HG02763 (cell line): ENCODE measurements around the gene CHSY3.

ENCODE experiments used
- ATAC-seq: cut with Tn5 transposase; IDR thresholded peaks from one replicate; pipeline ENCODE4 v1.9.1; 2021; ENCODE audit warnings: mild to moderate bottlenecking, moderate library complexity; ENCODE audit not compliant: unreplicated experiment

Gene CHSY3

DNA sequence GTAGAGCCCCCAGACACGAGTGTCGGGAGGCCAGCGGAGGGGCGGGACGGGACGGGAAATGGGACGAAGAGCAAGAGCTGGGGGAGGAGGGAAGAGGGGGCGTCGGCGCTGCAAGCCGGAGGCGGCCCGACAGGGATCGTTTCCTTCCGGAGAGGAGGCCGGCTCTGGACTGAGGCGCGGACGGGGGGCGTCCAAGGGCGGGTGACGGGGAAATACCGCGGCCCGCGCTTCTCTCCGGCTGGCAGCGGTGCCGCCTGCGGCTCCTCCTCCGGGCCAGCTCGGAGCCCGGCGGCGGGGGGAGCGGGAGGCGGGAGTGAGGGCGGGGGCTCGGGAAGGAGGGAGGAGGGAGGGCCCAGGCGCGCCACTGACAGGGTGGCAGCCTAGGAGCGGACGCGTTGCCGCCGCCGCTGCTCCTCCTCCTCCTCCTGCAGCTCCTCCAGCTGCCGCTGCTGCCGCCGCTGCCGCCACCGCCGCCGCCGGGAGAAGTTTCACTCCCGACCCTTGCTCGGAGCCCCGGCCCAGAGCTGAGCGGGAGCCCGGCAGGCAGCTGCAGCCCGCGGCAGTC lies at the start of gene CHSY3:
CHSY3 (plus strand) TSS at position 364 of the 565 bp plus-strand sequence.
- ATAC-seq = peak; percentile 50

DNA sequence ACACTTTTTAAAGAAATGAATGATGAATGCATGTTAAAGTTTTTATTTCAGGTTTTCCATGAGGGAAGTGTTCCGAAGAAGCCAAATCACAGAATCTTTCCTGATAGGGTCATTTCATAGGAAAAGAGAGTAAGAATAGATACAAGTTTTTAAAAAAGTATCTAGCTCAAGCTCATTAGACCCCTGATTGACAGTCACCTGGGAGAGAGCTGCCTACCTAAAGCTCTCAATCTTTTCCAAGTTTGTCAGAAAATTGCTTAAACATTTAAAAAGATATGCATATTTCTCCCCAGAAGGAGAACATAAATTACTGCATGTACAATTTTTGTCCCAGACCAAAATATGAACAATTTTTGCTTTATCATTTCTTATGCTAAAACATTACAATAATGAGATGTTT lies 47.9 kb upstream of the CHSY3 start:
- ATAC-seq = no peak

DNA sequence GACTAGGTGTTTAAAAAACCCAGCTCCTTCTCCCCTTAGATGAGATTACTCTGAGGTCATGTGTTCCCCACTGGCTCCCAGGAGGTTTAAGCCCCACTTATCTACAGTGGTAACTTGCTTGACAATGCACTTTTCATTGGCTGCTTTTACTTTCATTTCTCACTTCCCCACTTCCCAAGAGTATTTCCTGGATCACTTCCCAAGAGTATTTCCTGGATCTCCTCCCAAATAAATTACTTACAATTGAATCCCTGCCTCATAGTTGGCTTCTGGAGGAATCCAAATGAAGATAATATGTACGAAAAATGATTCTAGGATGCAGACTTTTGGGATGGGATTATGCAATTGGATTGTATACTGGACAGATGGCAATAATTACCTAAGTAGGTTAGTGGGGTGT lies 47.1 kb upstream of the CHSY3 start:
- ATAC-seq = no peak

DNA sequence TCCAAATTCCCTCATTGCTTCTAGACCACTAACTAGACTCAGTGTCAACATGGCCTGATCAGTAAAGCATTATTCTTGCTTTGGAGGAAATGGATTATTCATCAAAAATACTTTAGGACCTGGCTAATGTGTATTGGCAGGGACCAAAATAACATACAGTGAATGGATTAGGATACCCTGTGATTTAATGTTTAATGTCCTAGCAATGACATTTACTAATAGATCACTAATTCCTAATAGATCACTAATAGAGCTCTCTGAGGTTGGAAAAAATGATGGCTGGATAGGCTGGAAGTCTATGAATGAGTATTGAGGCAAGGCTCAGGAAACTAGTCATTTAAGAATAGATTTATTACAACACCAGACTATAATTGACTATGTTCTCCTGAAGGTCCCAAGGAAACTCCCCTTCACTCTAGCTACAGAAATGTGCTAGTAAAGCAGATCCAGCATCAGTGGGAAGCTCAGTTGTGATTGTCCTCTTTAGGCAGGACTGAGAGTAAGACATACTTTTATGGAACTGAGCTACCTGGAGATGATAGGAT lies 46.1 kb upstream of the CHSY3 start:
- ATAC-seq = no peak

DNA sequence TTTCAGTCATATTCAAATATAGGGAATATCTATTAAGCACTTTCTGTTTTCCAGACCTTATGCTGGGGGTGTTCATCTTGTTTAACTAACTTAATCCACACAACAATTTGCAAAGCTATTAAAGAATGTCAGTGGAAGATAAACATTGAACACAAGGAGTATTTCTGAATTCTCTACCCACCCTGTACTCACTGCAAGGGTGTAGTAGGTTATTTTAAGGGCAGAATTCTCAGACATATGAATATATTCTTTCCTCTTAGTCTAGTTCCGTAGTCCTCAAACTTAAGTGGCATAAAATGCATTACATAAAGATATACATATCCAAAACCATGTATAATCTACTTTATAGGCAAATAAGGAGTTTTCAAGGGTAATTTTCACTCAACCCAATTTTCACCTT lies 19.9 kb upstream of the CHSY3 start:
- ATAC-seq = no peak

DNA sequence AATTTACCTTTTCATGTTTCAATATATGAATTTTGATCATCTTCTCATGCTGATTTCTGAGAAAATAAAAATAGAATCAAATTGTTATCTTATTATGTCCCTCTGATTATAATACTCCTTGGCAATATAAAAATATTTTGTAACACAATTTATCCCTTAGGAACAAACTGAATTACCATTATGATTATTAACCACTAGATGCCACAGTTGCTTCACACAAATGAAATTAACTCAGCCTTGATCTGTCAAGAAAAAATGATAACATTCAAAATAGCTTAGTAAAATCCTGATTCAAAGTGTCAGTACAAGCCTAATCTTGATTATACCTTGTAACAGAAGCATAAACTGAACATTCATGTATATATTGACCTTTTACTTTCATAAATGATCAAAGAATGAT lies 4.8 kb upstream of the CHSY3 start:
- ATAC-seq = no peak

DNA sequence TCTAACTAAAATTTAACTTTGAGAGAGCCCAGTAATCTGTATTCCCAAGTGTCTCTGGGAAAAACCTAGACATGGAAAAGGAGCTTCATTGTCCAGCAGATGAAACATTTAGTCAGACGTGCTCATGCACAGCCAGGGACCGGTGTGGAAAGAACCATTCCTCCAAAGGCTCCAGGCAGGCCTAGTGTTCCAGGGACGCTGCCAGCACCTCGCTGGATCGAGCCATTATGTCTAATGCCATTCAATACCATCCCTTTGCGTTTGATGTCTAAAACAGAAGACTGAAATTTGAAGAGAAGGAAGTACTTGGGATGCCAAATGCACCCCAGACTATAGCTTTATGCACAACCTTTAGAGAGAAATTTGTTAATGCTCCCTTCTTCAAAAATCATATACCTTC lies 1.4 kb upstream of the CHSY3 start:
- no peak for ATAC-seq

DNA sequence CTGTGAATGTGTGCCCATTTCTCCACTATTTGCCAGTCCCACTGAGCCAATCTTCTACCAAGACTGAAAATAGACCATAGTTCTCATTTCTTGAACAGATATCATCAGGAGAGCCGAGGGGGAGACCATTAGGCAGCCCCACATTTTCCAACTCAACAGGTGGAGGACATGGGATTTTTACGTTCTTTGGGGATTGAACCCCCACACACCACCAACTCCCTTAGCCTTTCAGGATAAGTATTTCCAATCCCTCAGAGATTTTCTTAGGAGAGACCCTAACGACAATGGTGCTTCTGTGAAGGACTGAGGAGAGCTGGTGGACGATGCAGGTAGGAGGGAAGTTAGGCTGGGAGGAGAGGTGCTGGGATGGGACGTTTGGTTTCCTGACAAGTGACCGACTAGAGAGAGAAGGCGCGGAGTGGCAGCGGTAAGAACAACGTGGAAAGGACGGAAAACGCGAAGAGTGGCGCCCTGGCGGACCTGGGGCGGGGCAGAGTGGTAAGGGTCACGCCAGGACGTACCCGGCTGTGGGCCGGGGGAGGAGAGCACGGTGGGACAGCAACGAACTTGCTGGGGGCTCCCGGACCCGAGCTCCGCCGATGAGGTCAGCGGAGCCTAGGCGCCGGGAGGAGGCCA lies 681 bp upstream of the CHSY3 start:
- no peak for ATAC-seq

DNA sequence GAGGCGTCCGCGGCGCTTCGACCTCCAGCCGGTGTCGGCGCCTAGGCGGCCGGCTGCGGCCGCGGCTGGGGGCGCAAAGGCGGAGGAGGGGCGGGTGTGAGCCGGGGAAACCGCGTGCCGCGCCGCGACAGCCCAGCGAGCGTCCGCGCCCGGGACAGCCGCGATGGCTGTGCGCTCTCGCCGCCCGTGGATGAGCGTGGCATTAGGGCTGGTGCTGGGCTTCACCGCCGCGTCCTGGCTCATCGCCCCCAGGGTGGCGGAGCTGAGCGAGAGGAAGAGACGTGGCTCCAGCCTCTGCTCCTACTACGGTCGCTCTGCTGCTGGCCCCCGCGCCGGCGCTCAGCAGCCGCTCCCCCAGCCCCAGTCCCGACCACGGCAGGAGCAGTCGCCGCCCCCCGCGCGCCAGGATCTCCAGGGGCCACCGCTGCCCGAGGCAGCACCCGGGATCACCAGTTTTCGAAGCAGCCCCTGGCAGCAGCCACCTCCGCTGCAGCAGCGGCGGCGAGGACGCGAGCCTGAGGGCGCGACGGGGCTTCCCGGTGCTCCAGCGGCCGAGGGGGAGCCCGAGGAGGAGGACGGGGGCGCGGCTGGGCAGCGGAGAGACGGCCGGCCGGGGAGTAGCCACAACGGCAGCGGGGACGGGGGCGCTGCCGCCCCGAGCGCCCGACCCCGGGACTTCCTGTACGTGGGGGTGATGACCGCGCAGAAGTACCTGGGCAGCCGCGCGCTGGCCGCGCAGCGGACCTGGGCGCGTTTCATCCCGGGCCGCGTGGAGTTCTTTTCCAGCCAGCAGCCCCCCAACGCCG lies 605 bp downstream of the CHSY3 start:
- peak; percentile 36 for ATAC-seq

DNA sequence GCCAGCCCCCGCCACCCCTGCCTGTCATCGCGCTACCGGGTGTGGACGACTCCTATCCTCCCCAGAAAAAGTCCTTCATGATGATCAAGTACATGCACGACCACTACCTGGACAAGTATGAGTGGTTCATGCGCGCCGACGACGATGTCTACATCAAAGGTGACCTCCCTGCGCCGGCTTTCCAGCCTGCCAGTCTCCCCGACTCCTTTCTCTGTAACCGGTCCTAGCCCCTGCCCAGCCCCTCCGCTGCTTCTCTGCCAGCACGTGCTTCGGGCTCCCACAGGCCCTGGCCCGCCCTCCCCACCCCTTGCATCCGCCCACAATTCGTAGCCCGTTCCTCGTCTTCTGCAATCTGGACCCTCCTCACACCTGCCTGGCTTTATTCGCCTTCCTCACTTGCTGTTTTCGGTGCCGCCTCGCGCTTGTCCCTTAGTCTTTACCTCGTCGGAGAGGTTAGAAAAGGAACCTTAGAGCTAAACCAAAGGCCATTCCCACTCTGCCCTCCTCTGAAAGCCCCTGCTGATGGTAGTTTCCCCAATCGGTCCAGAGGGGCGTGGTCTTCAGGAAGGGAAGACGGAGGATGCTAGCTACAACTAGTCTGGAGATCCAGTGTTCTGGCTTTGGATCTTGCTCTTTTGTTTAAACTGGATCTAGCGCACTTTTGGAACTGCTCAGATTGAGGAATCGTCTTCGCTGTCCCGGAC lies 1.4 kb downstream of the CHSY3 start:
- ATAC-seq = no peak

DNA sequence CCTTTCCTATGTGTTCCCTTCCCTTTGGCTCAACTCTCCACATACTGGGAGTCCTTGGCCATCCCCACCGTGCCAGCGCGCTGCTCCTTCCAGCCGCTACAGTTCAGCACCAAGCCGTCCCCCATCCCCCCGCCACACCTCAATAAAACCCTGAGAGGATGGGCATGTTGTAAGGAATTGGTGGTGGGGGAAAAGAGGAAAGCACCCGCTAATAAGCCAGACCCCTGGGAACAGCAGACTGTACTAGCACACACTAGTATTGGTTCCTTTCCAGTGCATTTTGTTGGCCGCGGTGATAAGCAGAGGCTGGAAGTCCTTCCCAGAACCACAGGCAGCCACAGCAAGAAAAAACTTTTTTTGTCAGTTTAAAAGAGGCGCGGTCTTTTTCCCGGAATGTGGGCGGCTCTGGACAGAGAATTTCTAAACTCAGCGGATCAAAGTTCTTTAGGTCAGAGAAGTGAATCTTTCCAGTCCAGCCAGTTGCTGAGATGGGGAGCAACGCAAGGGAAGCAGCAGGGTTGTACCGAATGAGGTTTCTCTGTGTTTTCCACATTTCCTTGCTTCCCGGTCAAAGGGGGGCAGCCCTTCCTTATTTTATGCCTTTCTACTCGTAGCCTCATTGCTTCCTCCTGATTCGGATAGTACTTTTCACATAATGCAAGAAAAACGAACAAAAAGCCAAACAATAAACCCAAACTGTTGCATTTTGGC lies 2.1 kb downstream of the CHSY3 start:
- no peak for ATAC-seq

DNA sequence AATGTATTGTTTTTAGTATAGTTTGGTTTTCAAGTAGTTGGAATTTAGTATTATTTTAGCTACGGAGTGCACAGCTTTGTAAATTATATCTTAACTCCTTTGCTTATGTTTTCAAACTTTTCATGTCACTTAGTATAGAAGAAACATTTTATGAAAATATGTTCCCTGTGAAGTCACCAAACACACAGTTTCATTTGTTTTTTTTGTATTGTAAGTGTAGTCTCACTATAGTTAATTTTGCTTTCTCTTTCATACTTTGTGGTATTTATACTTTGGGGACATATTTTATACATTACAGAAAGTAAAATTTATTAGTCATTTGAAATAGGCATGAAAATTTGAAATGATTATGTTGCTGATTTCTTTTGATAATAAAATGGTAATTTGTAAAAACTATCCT lies 5.0 kb downstream of the CHSY3 start:
- no peak for ATAC-seq

DNA sequence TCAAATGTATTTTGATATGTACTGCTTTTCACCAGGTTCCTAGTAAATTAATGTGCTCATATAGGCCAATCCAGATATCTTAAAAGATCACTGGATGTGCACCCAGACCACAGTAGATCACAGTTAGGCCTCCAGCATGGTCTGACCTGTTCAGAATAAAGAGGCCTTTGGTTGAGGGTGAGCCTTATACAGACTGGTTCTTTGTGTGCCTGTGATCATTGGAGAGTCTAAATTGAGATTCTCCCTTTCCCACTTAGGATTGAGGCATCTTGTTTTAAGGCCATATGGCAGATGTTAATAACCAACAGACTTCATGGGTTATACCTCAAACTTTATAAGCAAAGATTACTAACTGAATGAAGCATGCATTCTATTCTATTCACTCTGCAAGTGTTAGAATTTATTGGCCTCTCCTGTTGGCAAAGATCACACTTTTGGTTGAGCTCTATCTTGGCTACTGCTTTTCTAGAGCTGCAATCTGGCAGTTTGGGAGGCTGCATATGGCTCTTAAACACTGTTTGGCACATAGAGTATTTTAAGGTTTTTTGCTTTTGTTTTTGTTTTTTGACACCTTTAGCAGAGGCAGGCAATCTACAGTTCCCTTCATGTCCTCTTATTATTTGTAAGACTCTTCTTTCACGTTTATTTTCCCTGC lies 8.5 kb downstream of the CHSY3 start:
- ATAC-seq = no peak

DNA sequence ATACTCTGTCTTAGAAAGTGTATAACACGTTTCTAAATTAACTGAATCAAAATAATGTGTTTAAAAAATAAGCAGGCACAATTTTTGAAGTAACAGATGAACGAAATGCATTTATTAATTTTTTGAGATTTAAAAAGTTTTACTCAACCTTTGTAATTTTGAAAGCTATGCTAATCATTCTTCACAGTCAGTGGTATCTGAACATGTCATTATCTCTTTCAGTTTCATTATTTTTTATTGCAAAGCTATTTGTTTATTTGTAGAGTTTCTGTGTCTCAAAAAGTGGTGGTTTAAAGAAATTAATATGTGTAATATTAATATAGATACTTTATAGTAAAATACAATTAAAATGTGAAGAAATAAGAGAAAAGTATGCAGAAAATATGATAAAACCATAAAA lies 11.2 kb downstream of the CHSY3 start:
- ATAC-seq = no peak

DNA sequence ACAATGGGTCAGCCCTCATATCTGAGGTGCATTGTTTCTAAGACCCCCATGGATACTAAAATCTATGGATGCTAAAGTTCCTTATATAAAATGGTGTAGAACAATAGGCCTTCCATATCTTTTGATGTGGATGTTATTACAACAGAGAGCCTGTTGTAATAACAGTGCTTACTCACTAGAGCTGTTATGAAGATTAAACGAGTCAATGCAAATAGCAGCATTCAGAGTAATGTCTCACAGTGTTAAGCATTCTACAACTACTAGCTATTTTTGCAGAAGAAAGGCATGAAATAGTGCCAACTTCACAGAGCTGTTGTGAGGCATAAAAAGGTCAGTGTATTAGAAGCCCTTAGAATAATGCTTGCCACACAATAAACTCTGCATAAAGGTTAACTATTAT lies 13.0 kb downstream of the CHSY3 start:
- ATAC-seq = no peak

DNA sequence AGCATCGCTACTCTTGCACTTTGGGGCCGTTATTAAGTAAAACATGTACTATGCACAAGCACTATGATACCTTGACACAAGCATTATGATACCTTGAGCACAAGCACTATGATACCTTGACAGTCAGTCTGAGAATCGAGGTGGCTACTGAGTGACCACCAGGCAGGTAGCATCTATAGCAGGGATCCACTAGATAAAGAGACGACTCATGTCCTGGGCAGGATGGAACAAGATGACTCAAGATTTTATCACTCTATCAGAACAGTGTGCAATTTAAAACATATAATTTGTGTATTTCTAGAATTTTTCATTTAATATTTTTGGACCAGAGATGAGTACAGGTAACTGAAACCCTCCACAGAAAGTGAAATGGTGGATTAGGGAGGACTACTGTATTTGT lies 16.9 kb downstream of the CHSY3 start:
- ATAC-seq = no peak

DNA sequence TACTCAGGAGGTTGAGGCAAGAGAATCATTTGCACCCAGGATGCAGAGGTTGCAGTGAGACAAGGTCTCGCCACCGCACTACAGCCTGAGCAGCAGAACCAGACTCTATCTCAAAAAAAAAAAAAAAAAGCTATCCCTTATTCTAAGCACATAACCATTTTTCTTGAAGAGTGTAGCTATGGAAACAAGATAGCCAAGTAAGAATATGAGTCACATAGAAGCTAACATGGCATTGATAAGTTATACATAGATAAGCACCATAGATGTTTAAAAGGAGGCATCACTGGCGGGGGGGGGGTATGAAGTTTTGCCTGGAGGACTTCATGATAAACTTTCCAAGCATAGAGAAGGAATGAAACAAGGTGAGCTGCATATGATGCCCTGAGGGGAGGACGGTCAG lies 26.0 kb downstream of the CHSY3 start:
- no peak for ATAC-seq

DNA sequence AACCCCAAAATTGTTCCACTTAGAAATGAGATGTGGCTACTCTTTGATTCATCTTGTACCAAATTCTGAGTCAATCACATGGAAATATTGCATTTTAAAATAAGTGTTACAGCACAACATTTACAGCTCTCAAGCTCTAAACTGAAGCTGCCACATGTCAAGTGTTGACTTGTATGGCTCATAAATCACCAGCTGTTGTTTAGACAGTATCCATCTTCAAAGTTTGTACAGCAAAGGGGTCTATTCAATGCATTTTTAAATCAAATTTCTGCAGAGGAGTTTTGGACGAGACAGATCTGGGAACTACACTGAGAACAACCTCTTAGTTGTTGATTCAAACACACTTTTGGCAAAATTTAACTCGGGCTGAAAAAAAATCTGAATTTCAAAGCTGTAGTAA lies 31.4 kb downstream of the CHSY3 start:
- ATAC-seq = no peak

DNA sequence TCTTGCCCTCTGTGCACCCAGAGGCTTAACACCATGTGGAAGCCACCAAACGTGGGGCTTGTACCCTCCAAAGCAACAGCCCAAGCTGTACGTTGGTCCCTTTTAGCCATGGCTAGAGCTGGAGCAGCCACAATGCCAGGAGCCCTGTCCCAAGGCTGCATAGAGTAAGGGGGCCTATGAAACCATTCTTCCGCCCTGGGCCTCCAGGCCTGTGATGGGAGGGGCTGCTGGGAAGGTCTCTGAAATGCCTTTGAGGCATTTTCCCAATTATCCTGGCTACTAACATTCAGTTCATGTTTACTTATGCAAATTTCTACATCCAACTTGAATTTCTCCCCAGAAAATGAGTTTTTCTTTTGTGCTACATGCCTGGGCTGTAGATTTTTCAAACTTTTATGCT lies 33.8 kb downstream of the CHSY3 start:
- no peak for ATAC-seq

DNA sequence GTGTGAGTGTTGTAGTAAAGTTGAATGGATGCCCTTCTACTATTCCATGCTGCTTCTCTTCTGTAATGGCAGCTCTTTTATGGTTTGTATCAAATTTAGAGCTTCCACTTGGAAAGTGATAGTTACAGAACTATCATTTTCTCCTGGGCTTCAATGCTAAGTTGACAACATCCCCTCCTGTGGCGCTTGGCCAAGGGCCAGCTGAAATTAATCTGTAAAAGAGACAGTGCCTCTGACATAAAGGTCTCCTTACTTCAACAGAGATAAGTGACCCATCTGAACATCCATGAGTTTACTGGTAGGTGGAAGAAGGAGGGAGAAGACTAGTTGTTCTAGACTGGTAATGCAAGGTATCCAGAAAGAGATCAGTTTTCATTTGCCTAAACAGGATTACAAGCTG lies 39.7 kb downstream of the CHSY3 start:
- no peak for ATAC-seq
